GM21723 (cell line): ENCODE measurements around the gene SLC4A5.

Experiments
- ATAC-seq: cut with Tn5 transposase; IDR thresholded peaks from one replicate; pipeline ENCODE4 v1.9.1; 2021; ENCODE audit warnings: mild to moderate bottlenecking, moderate library complexity; ENCODE audit not compliant: unreplicated experiment

Gene SLC4A5

DNA sequence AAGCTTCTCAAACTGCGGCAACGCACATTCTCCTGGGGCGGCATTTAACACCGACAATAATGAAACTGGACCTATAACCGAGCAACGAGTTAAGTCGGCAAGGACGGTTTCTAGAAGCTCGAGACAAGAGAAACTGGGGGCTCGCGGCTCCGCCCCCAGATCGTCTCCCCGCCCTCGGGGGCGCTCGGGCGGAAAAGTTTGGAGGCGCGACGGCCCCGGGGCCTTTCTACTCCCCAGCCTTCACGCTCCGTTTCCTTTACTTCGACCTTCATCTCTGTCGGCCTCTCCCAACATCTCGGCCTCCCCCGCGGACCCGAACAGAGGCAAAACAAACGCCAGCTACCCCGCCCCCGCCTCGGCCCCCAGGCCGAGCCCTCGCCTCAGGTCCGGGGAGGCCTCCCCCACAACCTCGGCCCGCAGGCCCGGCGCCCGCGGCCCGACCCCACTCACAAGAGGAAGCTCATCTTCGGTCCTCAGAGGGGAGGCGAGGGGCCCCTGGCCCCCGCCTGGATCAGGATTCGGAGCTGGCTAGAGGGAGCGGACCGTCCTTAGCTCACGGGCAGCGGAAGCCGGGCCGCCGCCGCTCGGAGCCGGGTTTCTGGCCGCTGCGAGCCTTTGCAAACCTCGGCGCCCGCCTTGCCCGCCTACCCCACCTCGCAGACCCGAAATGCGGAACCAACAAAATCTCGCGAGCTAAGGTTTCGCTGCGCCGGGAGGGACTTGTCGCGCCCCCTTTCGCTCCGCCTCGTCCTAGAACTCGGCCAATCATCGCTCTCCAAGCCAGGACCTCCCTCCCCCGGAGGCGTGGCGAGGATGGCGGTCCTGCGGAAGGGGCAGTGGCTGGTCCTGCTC lies 164.8 kb downstream of the SLC4A5 start, which contains the start of gene MOB1A:
TSS of gene MOB1A (minus strand) at position 669 of the 852 bp plus-strand sequence. CDS start at position 464, 205 bp downstream.
- ATAC-seq: peak; percentile 81

GRCh38 chr2:74177696-74178095 lies 165.5 kb downstream of the SLC4A5 start:
- ATAC-seq: no peak

DNA sequence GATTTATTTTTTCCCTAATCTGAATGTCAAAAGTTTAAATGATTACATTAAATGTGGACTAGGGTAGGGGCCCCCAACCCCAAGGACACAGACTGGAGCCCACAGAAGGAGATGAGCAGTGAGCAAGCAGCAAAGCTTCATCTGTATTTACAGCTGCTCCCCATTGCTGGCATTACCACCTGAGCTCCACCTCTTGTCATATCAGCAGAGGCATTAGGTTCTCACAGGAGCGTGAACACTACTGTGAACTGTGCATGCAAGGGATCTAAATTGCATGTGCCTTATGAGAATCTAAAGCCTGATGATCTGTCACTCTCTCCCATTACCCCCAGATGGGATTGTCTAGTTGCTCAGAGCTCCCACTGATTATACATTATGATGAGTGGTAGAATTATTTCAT lies 168.3 kb downstream of the SLC4A5 start:
- no peak for ATAC-seq

DNA sequence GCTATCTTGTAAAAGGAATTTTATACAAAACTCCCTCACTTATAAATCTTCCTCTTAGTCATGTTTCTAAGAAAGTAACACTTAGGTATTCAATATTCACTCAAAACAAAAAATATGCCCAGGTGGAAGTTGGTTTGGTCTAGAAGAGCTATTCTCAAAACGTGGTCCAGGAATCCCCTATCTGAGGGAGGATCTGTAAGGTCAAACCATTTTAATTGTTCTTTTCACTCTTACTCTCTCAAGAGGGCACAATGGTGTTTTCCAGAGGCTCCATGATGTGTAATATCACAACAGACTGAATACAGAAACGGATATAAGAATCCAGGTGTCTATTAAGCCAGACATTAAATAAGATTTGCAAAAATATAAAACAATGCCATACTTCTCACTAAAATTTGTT lies 174.5 kb downstream of the SLC4A5 start:
- ATAC-seq: peak; percentile 62
